Measurements from ENCODE around the gene TMEM40.
"Not testable (repeated sequence)": the region's sequence is repeated elsewhere in the genome, so short reads cannot be mapped to it uniquely, and the experiment has no call there.

TMEM40 gene

DNA sequence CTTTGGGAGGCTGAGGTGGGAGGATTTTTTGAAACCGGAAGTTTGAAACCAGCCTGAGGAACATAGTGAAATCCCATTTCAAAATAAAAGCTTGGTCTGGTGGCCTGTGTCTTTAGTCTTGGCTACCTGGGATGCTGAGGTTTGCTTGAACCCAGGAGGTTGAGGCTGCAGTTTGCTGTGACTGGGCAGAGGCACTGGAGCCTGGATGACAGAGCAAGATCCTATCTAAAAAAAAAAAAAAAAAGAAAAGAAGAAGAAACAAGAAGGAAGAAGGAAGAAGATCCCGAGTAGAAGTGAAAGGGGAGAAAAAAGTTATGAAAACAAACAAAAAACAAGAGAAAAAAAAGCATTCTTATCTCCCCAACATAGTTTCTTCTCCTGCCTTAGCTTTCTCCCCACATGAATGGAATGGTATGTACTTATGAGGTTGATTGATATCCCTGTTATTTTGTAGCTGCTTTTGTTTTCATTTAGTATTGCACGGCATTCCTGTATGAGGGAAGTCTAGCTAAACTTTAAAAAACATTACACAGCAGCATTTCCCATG, 42.4 kb downstream of the TMEM40 start:
- no peak for TF ChIP-seq JUND (IDR thresholded peaks at IDR 0.05; ENCODE audit: low read depth)
- DNase-seq (ENCODE audit: low read depth in 1 of 2, low spot score in 1 of 2): peak in 1 of 2 experiments; percentile 44
- in situ Hi-C loops (cut with HindIII; ENCODE audit: low pct_unique_long_range_greater_than_20kb, low sequenced_read_pairs): no loop called here

DNA sequence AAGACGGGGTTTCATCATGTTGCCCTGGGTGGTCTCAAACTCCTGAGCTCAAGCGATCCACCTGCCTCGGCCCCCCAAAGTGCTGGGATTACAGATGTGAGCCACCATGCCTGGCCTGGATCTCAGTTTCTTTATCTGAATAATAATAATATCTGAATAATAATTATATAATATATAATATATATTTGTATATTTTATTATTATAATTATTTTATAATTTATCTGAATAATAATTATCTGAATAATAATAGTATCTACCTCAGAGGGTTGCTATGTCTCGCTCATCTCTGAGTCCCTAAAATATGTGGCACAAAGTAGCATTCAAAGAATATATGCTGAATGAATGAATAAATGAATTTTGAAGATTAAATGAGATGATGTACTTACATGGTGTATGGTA, 44.8 kb downstream of the TMEM40 start:
- in situ Hi-C loops (cut with HindIII; ENCODE audit: low pct_unique_long_range_greater_than_20kb, low sequenced_read_pairs): no loop called here
- DNase-seq (ENCODE audit: low read depth in 1 of 2, low spot score in 1 of 2): no peak
- no peak for TF ChIP-seq JUND (IDR thresholded peaks at IDR 0.05; ENCODE audit: low read depth)

GRCh38 chr3:12710062-12710461, 49.0 kb downstream of the TMEM40 start:
- DNase-seq (ENCODE audit: low read depth in 1 of 2, low spot score in 1 of 2): no peak
- no peak for TF ChIP-seq JUND (IDR thresholded peaks at IDR 0.05; ENCODE audit: low read depth)
- in situ Hi-C loops (cut with HindIII; ENCODE audit: low pct_unique_long_range_greater_than_20kb, low sequenced_read_pairs): no loop called here

GRCh38 chr3:12709334-12709733, 49.7 kb downstream of the TMEM40 start:
- DNase-seq (ENCODE audit: low read depth in 1 of 2, low spot score in 1 of 2): no peak
- in situ Hi-C loops (cut with HindIII; ENCODE audit: low pct_unique_long_range_greater_than_20kb, low sequenced_read_pairs): no loop called here
- no peak for TF ChIP-seq JUND (IDR thresholded peaks at IDR 0.05; ENCODE audit: low read depth)

- no peak for TF ChIP-seq JUND (IDR thresholded peaks at IDR 0.05; ENCODE audit: low read depth)
- peak in 1 of 2 experiments; percentile 78 for DNase-seq (ENCODE audit: low read depth in 1 of 2, low spot score in 1 of 2)
Measured at GRCh38 chr3:12708584-12709192, 50.4 kb downstream of the TMEM40 start.

DNA sequence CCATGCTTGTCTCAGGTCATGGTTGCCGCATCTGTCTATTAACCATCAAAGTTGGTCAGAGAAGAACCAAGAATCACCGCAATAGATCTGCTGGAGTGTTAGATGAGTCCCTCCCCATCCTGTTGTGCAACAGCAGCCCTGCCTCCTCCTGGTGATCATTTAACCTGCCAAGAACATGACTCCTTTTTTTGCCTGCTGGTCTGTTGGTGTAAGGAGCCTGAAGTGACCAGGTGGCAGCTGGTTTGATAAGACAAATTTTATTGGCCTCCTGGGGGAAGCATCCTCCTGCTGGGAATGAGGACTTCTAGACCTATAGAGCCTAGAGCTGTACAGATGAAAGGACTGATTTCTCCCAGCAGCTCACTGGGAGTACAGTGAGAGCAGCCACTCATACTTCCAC, 51.6 kb downstream of the TMEM40 start:
- TF ChIP-seq JUND (IDR thresholded peaks at IDR 0.05; ENCODE audit: low read depth): no peak
- in situ Hi-C loops (cut with HindIII; ENCODE audit: low pct_unique_long_range_greater_than_20kb, low sequenced_read_pairs): no loop called here
- peak in 1 of 2 experiments; percentile 16 for DNase-seq (ENCODE audit: low read depth in 1 of 2, low spot score in 1 of 2)

More at GRCh38 chr3:12708584-12709192, 50.4 kb downstream of the TMEM40 start:
- in situ Hi-C loops (cut with HindIII; ENCODE audit: low pct_unique_long_range_greater_than_20kb, low sequenced_read_pairs): no loop called here

DNA sequence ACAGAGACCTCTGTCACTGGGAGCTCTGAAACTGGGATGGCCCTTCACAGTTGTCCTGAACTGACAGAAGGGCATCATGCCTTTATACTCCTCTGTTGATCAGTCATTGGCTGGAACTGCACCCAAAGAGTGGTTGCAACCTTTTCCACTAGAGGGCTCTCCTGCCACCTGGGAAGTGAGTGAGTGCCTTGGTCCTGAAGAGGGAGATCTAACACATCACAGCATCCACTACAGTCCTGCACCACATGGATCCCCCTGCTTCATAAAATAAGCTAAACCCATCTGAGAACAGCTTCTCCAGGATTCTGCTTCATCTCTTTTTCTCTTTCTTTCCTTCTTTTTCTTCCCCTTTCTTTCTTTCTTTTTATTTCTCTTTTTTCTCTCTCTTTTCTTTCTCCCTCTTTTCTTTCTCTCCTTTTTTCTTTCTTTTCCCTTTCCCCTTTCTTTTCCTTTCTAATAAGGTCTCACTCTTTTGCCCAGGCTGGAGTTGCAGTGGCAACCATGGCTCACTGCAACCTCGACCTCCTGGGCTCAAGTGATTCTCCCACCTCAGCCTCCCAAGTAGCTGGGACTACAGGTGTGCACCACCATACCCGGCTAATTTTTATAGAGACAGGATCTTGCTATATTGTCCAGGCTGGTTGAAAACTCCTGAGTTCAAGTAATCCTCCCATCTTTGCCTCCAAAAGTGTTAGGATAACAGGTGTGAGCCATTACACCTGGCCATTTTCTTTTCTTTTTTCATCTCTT, 52.4 kb downstream of the TMEM40 start:
- in situ Hi-C loops (cut with HindIII; ENCODE audit: low pct_unique_long_range_greater_than_20kb, low sequenced_read_pairs): no loop called here
- peak; percentile 72 to 93 for DNase-seq (ENCODE audit: low read depth in 1 of 2, low spot score in 1 of 2)
- no peak for TF ChIP-seq JUND (IDR thresholded peaks at IDR 0.05; ENCODE audit: low read depth)

GRCh38 chr3:12705981-12706380, 53.1 kb downstream of the TMEM40 start:
- no peak for TF ChIP-seq JUND (IDR thresholded peaks at IDR 0.05; ENCODE audit: low read depth)
- no peak for DNase-seq (ENCODE audit: low read depth in 1 of 2, low spot score in 1 of 2)
- in situ Hi-C loops (cut with HindIII; ENCODE audit: low pct_unique_long_range_greater_than_20kb, low sequenced_read_pairs): no loop called here

DNA sequence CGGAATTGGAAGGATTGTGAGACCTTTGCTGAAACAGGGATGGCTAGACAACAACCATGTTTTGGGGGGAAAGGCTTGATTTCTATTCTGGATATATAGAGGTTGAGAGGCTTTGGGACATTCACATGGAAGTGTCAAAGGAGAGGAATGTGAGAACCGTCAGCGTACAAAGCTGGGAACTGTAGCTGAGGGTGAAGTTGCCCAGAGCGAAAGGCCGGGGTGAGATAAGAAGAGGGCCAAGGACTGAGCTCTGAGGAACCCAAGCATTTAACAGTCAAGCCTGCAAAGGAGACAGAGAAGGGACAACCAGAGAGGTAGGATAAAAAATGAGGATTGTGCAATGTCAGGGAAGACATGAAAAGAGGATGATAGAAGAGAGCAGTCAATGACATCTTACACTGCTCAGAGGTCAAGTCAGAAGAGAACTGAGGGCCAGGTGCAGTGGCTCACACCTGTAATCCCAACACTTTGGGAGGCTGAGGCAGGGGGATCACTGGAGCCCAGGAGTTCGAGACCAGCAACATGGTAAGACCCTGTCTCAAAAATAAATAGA, 53.6 kb downstream of the TMEM40 start:
- no peak for TF ChIP-seq JUND (IDR thresholded peaks at IDR 0.05; ENCODE audit: low read depth)
- in situ Hi-C loops (cut with HindIII; ENCODE audit: low pct_unique_long_range_greater_than_20kb, low sequenced_read_pairs): no loop called here
- DNase-seq (ENCODE audit: low read depth in 1 of 2, low spot score in 1 of 2): no peak

DNA sequence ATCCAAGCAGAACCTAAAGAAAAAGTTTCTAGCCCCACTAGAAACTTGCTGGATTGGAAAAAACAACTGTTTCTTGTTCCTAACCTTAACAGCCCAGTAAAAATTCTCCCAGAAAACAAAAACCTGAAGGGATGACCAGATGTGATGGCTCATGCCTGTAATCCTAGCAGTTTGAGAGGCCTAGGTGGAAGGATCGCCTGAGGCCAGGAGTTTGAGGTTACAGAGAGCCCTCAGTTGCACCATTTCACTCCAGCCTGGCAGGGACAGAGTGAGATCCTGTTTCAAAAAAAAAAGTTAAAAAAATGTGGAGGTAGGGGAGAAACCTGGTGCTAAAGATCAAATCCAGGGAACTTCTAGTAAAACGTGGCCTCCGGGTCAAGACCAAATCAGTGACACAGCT, 56.6 kb downstream of the TMEM40 start:
- no peak for TF ChIP-seq JUND (IDR thresholded peaks at IDR 0.05; ENCODE audit: low read depth)
- DNase-seq (ENCODE audit: low read depth in 1 of 2, low spot score in 1 of 2): no peak
- in situ Hi-C loops (cut with HindIII; ENCODE audit: low pct_unique_long_range_greater_than_20kb, low sequenced_read_pairs): no loop called here

DNA sequence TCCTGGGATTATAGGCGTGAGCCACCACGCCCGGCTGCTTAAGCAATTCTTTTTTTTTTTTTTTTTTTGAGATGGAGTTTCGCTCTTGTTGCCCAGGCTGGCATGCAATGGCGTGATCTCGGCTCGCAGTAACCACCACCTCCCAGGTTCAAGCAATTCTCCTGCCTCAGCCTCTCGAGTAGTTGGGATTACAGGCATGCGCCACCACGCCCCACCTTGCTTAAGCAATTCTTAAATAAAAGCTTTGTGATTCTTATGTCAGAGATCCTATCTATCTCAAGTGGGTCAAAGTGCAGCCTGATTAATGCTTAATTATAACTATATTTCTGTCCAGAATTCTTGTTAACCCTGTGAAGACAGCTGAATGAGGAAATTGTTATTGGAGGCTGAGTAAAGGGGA, 57.5 kb downstream of the TMEM40 start:
- DNase-seq (ENCODE audit: low read depth in 1 of 2, low spot score in 1 of 2); in situ Hi-C loops (cut with HindIII; ENCODE audit: low pct_unique_long_range_greater_than_20kb, low sequenced_read_pairs): not testable (repeated sequence)

DNA sequence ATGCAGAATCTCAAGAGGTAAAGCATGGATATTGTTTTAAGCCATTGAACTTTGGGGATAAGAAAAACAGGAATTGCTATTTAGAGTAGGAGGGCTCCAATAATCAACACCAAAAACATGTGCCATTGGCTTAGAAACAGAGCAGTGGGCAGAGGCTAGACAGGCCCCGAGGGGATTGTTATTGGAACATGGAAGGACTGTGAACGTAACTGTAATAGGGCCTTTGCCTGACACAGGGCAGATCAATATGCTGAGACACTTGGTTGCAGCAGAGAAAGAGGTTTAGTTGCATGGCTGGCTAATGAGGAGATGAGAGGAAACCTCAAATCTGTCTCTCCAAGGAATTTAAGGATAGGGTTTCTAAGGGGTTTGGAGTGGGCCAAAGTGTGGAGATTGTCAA, 58.3 kb downstream of the TMEM40 start:
- DNase-seq (ENCODE audit: low read depth in 1 of 2, low spot score in 1 of 2): no peak
- in situ Hi-C loops (cut with HindIII; ENCODE audit: low pct_unique_long_range_greater_than_20kb, low sequenced_read_pairs): no loop called here
- no peak for TF ChIP-seq JUND (IDR thresholded peaks at IDR 0.05; ENCODE audit: low read depth)

- in situ Hi-C loops (cut with HindIII; ENCODE audit: low pct_unique_long_range_greater_than_20kb, low sequenced_read_pairs): no loop called here
Measured at GRCh38 chr3:12695916-12696315, 63.1 kb downstream of the TMEM40 start.

More at GRCh38 chr3:12695916-12696315, 63.1 kb downstream of the TMEM40 start:
- no peak for TF ChIP-seq JUND (IDR thresholded peaks at IDR 0.05; ENCODE audit: low read depth)
- no peak for DNase-seq (ENCODE audit: low read depth in 1 of 2, low spot score in 1 of 2)
